Measurements from ENCODE around the gene CPED1. TPM values are rescaled to one million over a fixed set of nuclear protein-coding genes. Genes with fewer than 3 reads are reported as not detected.

The CPED1 gene
- total RNA-seq, 1 experiment from 2014 or later = 0.44 TPM

GRCh38 chr7:121282129-121282528, 293.6 kb downstream of the CPED1 start (continued):
- TF ChIP-seq ZNF423 (CRISPR knock-in tag; IDR thresholded peaks at IDR 0.05) (no peak), GTF2I (CRISPR knock-in tag; conservative IDR thresholded peaks at IDR 0.05) (no peak), MXD4 (CRISPR knock-in tag; IDR thresholded peaks at IDR 0.05; ENCODE audit: borderline replicate concordance) (no peak), RELA (CRISPR knock-in tag; IDR thresholded peaks at IDR 0.05; ENCODE audit: borderline replicate concordance) (no peak), CREB1 (CRISPR knock-in tag; IDR thresholded peaks at IDR 0.05) (no peak)

- ChIA-PET POLR2A (no interaction called here), CTCF (no interaction called here)
- peaks cover 41% of the 10 kb centered on the region for H3K9me3 Mint-ChIP-seq
- DNase-seq (ENCODE audit: low spot score) = no peak
- H3K27ac Mint-ChIP-seq = no peak overlapping the region
- H3K36me3 Mint-ChIP-seq = peaks cover 27% of the 10 kb centered on the region
- no peak overlapping the region for H3K4me3 Mint-ChIP-seq
- no peak for ATAC-seq
- peaks cover 5% of the 10 kb centered on the region for H3K27me3 Mint-ChIP-seq (ENCODE audit: low read depth)
- H3K4me1 Mint-ChIP-seq = no peaks in the 10 kb centered on the region
- TF ChIP-seq KAT7 (CRISPR knock-in tag; IDR thresholded peaks at IDR 0.05; ENCODE audit: borderline replicate concordance) (no peak), HMGA2 (CRISPR knock-in tag; IDR thresholded peaks at IDR 0.05) (no peak), SP1 (CRISPR knock-in tag; conservative IDR thresholded peaks at IDR 0.05) (no peak), MXD4 (CRISPR knock-in tag; IDR thresholded peaks at IDR 0.05; ENCODE audit: borderline replicate concordance) (no peak), ELF4 (CRISPR knock-in tag; IDR thresholded peaks at IDR 0.05; ENCODE audit: low read depth) (no peak), TCF7 (CRISPR knock-in tag; IDR thresholded peaks at IDR 0.05; ENCODE audit: low read depth) (no peak)
- TF ChIP-seq, protein P1, sequence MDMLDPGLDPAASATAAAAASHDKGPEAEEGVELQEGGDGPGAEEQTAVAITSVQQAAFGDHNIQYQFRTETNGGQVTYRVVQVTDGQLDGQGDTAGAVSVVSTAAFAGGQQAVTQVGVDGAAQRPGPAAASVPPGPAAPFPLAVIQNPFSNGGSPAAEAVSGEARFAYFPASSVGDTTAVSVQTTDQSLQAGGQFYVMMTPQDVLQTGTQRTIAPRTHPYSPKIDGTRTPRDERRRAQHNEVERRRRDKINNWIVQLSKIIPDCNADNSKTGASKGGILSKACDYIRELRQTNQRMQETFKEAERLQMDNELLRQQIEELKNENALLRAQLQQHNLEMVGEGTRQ (CRISPR knock-in tag; IDR thresholded peaks at IDR 0.05) = no peak
- TF ChIP-seq, protein P2, sequence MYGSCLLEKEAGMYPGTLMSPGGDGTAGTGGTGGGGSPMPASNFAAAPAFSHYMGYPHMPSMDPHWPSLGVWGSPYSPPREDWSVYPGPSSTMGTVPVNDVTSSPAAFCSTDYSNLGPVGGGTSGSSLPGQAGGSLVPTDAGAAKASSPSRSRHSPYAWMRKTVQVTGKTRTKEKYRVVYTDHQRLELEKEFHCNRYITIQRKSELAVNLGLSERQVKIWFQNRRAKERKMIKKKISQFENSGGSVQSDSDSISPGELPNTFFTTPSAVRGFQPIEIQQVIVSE (CRISPR knock-in tag; IDR thresholded peaks at IDR 0.05; ENCODE audit: borderline replicate concordance) = no peak
These were observed 296.7 kb downstream of the CPED1 start for GRCh38 chr7:121285066-121285667.

- no peak for DNase-seq (ENCODE audit: low spot score)
- ATAC-seq = no peak
- POLR2A ChIA-PET = no interaction called here
- Mint-ChIP-seq H3K4me3 (no peak overlapping the region), H3K27me3 (ENCODE audit: low read depth) (peaks cover 5% of the 10 kb centered on the region), H3K36me3 (peaks cover 27% of the 10 kb centered on the region), H3K4me1 (no peaks in the 10 kb centered on the region), H3K27ac (no peak overlapping the region), H3K9me3 (peaks cover 41% of the 10 kb centered on the region)
- CTCF ChIA-PET = no interaction called here
- TF ChIP-seq TCF7 (CRISPR knock-in tag; IDR thresholded peaks at IDR 0.05; ENCODE audit: low read depth) = no peak
- TF ChIP-seq ZNF671 (CRISPR knock-in tag; IDR thresholded peaks at IDR 0.05) = no peak
- no peak for TF ChIP-seq ZNF512 (CRISPR knock-in tag; IDR thresholded peaks at IDR 0.05; ENCODE audit: borderline replicate concordance)
- no peak for TF ChIP-seq ELF4 (CRISPR knock-in tag; IDR thresholded peaks at IDR 0.05; ENCODE audit: low read depth)
- no peak for TF ChIP-seq PREB (CRISPR knock-in tag; IDR thresholded peaks at IDR 0.05; ENCODE audit: borderline replicate concordance)
- TF ChIP-seq MXD4 (CRISPR knock-in tag; IDR thresholded peaks at IDR 0.05; ENCODE audit: borderline replicate concordance) = no peak
- TF ChIP-seq GTF2I (CRISPR knock-in tag; conservative IDR thresholded peaks at IDR 0.05) = no peak
- no peak for TF ChIP-seq SOX15 (CRISPR knock-in tag; IDR thresholded peaks at IDR 0.05)
- TF ChIP-seq JUN (CRISPR knock-in tag; IDR thresholded peaks at IDR 0.05) = no peak
- TF ChIP-seq IRF2 (CRISPR knock-in tag; IDR thresholded peaks at IDR 0.05; ENCODE audit: borderline replicate concordance, low read depth) = no peak
- TF ChIP-seq, protein P3, sequence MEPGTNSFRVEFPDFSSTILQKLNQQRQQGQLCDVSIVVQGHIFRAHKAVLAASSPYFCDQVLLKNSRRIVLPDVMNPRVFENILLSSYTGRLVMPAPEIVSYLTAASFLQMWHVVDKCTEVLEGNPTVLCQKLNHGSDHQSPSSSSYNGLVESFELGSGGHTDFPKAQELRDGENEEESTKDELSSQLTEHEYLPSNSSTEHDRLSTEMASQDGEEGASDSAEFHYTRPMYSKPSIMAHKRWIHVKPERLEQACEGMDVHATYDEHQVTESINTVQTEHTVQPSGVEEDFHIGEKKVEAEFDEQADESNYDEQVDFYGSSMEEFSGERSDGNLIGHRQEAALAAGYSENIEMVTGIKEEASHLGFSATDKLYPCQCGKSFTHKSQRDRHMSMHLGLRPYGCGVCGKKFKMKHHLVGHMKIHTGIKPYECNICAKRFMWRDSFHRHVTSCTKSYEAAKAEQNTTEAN (CRISPR knock-in tag; IDR thresholded peaks at IDR 0.05) = no peak
- TF ChIP-seq KAT7 (CRISPR knock-in tag; IDR thresholded peaks at IDR 0.05; ENCODE audit: borderline replicate concordance) = no peak
- no peak for TF ChIP-seq ZNF138 (CRISPR knock-in tag; conservative IDR thresholded peaks at IDR 0.05)
- TF ChIP-seq ZNF416 (CRISPR knock-in tag; IDR thresholded peaks at IDR 0.05) = no peak
- TF ChIP-seq NFYB (CRISPR knock-in tag; conservative IDR thresholded peaks at IDR 0.05; ENCODE audit: low read depth) = no peak
These were observed 297.7 kb downstream of the CPED1 start for GRCh38 chr7:121286186-121286585.

Measured in WTC11 (cell line).